K562 (cell line): ENCODE results near the gene CLHC1. TPM values are rescaled to one million over a fixed set of nuclear protein-coding genes. Genes with fewer than 3 reads are reported as not detected.

Source experiments
- ATAC-seq: fragments of 200-7000 bp; cut with Tn5 transposase; 3 replicates; pipeline ENCODE4 v1.9.1; 2020; ENCODE audit warnings: moderate library complexity
- BruUV-seq: library from RNA; stranded (reverse); fragments of 400-500 nt; replicated peaks from 2 replicates; lab custom pipeline; 2021; lab: Mats Ljungman, UMichigan
- CTCF ChIA-PET: fragments of 300-600 bp; formaldehyde crosslinking; extraction: SDS; loops from one replicate; lab custom pipeline; 2021; ENCODE audit warnings: low intra/inter-chr PET ratio; lab: Yijun Ruan, JAX
- POLR2A ChIA-PET: fragments of 300-600, 350-650 bp; sonication (Branson Sonifier 250); formaldehyde crosslinking; extraction: SDS; loops from one replicate; lab custom pipeline; 2021; ENCODE audit warnings: antibody characterized with exemption, inconsistent platforms; lab: Yijun Ruan, JAX
- DNase-seq, 4 experiments: peaks; one replicate each; pipeline versions ENCODE4 v3.0.0 to v3.0.0-alpha.2; 2011 to 2018; ENCODE audit warnings: low spot score in 3 of 4, mixed read lengths in 3 of 4; ENCODE audit errors: extremely low read depth in 1 of 4
- FAIRE-seq: peaks from 2 replicates; lab custom pipeline; 2011; peaks lifted over from hg19 to GRCh38; lab: Jason Lieb, UNC
- H2AFZ ChIP-seq: 2 replicates; pipeline ENCODE4 v1.6.0; 2011; ENCODE audit warnings: low read depth, low read length, control low read depth, inconsistent platforms
- H3K27ac ChIP-seq: fragments of 200-600 bp; 3 replicates; pipeline ENCODE4 v1.8.0; 2011; ENCODE audit warnings: low read depth, mild to moderate bottlenecking, control low read depth, inconsistent platforms, low read length, moderate library complexity, mixed read lengths; ENCODE audit errors: extremely low read depth
- H3K27me3 ChIP-seq, 2 experiments: fragments of 300-600 bp in 1 of 2; 2 replicates in 1 of 2; 3 replicates in 1 of 2; pipeline versions ENCODE4 v1.6.0 to v1.8.0; 2011; ENCODE audit warnings: inconsistent platforms in 2 of 2, low read length in 2 of 2, mild to moderate bottlenecking in 1 of 2, mixed read lengths in 1 of 2, moderate library complexity in 1 of 2; ENCODE audit not compliant: control insufficient read depth in 2 of 2, insufficient read depth in 2 of 2
- H3K36me3 ChIP-seq: fragments of 300-600 bp; 3 replicates; pipeline ENCODE4 v1.8.0; 2011; ENCODE audit warnings: mild to moderate bottlenecking, low read length, inconsistent platforms; ENCODE audit not compliant: control insufficient read depth, insufficient read depth
- H3K4me1 ChIP-seq, 2 experiments: fragments of 200-600 bp in 1 of 2; replicated peaks in 1 of 2; 2 replicates in 1 of 2; 3 replicates in 1 of 2; pipeline versions ENCODE4 v1.5.1 to v1.8.0; 2011; ENCODE audit warnings: inconsistent platforms in 2 of 2, low read length in 2 of 2, mild to moderate bottlenecking in 1 of 2, mixed read lengths in 1 of 2, moderate library complexity in 1 of 2; ENCODE audit not compliant: control insufficient read depth in 2 of 2, insufficient read depth in 2 of 2
- H3K4me2 ChIP-seq: 2 replicates; pipeline ENCODE4 v1.6.1; 2011; ENCODE audit warnings: low read length, control low read depth, inconsistent platforms, mixed read lengths; ENCODE audit not compliant: insufficient read depth
- H3K4me3 ChIP-seq: fragments of 200-600 bp; sonication (generic), shearing (Covaris generic); 2 replicates; pipeline ENCODE4 v1.5.1; 2016; ENCODE audit warnings: control low read depth, inconsistent platforms
- H3K79me2 ChIP-seq: fragments of 200-600 bp; 3 replicates; pipeline ENCODE4 v1.8.0; 2011; ENCODE audit warnings: low read length, inconsistent platforms; ENCODE audit not compliant: control insufficient read depth, insufficient read depth
- H3K9ac ChIP-seq, 2 experiments: 2 replicates each; pipeline versions ENCODE4 v1.6.0 to v1.6.1; 2011; ENCODE audit warnings: low read depth in 2 of 2, low read length in 2 of 2, control low read depth in 1 of 2, inconsistent platforms in 1 of 2, mild to moderate bottlenecking in 1 of 2, mixed read lengths in 1 of 2; ENCODE audit not compliant: insufficient read depth in 1 of 2
- H3K9me1 ChIP-seq: one replicate; pipeline ENCODE4 v1.6.0; 2011; ENCODE audit warnings: inconsistent platforms, mild to moderate bottlenecking, low read length, moderate library complexity; ENCODE audit not compliant: control insufficient read depth, insufficient read depth
- H3K9me3 ChIP-seq: replicated peaks from 2 replicates; pipeline ENCODE4 v1.5.1; 2011; ENCODE audit warnings: low read depth, low read length, inconsistent platforms; ENCODE audit not compliant: control insufficient read depth, insufficient read depth
- H4K20me1 ChIP-seq: replicated peaks from 2 replicates; pipeline ENCODE4 v1.6.1; 2011; ENCODE audit warnings: low read length, inconsistent platforms, mixed read lengths; ENCODE audit not compliant: control insufficient read depth, insufficient read depth
- BRCA1 ChIP-seq, 2 experiments: fragments of 450-650 bp in 1 of 2; sonication (generic) in 1 of 2; formaldehyde crosslinking in 1 of 2; IDR thresholded peaks; 2 replicates each; pipeline versions ENCODE4 v1.5.0 to v1.6.1; 2017 to 2020; ENCODE audit warnings: mild to moderate bottlenecking in 1 of 2, missing genetic modification reagents in 1 of 2
- CHD1 ChIP-seq: fragments of 200-600 bp; sonication (generic); IDR thresholded peaks from one replicate; pipeline ENCODE4 v1.6.1; 2012; ENCODE audit warnings: mild to moderate bottlenecking, moderate library complexity, low read length, inconsistent platforms
- CREB3 ChIP-seq: fragments of 450-650 bp; conservative IDR thresholded peaks from 2 replicates; pipeline ENCODE4 v1.6.1; 2016; ENCODE audit warnings: missing genetic modification characterization, low read depth, mild to moderate bottlenecking, missing compliant biosample characterization, moderate library complexity
- ETS2 ChIP-seq: IDR thresholded peaks from 2 replicates; pipeline ENCODE4 v1.6.1; 2016; ENCODE audit warnings: borderline replicate concordance, missing genetic modification characterization, mild to moderate bottlenecking, moderate library complexity, missing compliant biosample characterization; ENCODE audit not compliant: poor library complexity, severe bottlenecking
- HDAC6 ChIP-seq: IDR thresholded peaks from 2 replicates; pipeline ENCODE4 v1.6.1; 2012; ENCODE audit warnings: low read depth, mild to moderate bottlenecking, control low read depth, inconsistent platforms, low read length, moderate library complexity
- HINFP ChIP-seq: fragments of 450-650 bp; conservative IDR thresholded peaks from 2 replicates; pipeline ENCODE4 v1.6.1; 2016; ENCODE audit warnings: missing genetic modification characterization, low read depth, mild to moderate bottlenecking, control low read depth, missing compliant biosample characterization
- HNRNPH1 ChIP-seq: fragments of 200-400 bp; formaldehyde crosslinking; optimal IDR thresholded peaks from 2 replicates; pipeline ENCODE3; 2017; ENCODE audit warnings: low read depth, mild to moderate bottlenecking, low read length, moderate library complexity
- HOXB6 ChIP-seq: fragments of 250-450 bp; sonication (Bioruptor Pico); IDR thresholded peaks from 2 replicates; pipeline ENCODE4 v1.5.1; 2022; ENCODE audit warnings: mild to moderate bottlenecking, borderline replicate concordance
- ILK ChIP-seq: fragments of 450-650 bp; IDR thresholded peaks from 2 replicates; pipeline ENCODE4 v1.6.1; 2016; ENCODE audit warnings: missing genetic modification characterization, low read depth, mild to moderate bottlenecking, missing compliant biosample characterization, moderate library complexity, borderline replicate concordance
- L3MBTL2 ChIP-seq: fragments of 450-650 bp; IDR thresholded peaks from 2 replicates; pipeline ENCODE4 v1.6.1; 2016; ENCODE audit warnings: mild to moderate bottlenecking, moderate library complexity
- MBD2 ChIP-seq: sonication (generic); IDR thresholded peaks from 2 replicates; pipeline ENCODE4 v1.6.1; 2016; ENCODE audit warnings: low read depth, borderline replicate concordance
- MCM2 ChIP-seq: fragments of 450-650 bp; IDR thresholded peaks from 2 replicates; pipeline ENCODE4 v1.6.1; 2017; ENCODE audit warnings: low read depth, mild to moderate bottlenecking
- MEF2A ChIP-seq: IDR thresholded peaks from 2 replicates; pipeline ENCODE4 v1.6.1; 2011; ENCODE audit warnings: low read depth, mild to moderate bottlenecking, low read length, moderate library complexity; ENCODE audit not compliant: control insufficient read depth
- MXI1 ChIP-seq: IDR thresholded peaks from 2 replicates; pipeline ENCODE4 v1.6.1; 2011; ENCODE audit warnings: low read depth, mild to moderate bottlenecking, improper control_type of control experiment, low read length
- RBM39 ChIP-seq: fragments of 200-400 bp; formaldehyde crosslinking; optimal IDR thresholded peaks from 2 replicates; pipeline ENCODE3; 2018; ENCODE audit warnings: low read depth, low read length
- SMARCA4 ChIP-seq: fragments of 450-650 bp; IDR thresholded peaks from 2 replicates; pipeline ENCODE4 v1.6.1; 2016
- ZNF124 ChIP-seq: sonication (generic); formaldehyde crosslinking; IDR thresholded peaks from 2 replicates; pipeline ENCODE4 v1.8.1; 2022; ENCODE audit warnings: missing genetic modification reagents
- ZNF644 ChIP-seq: fragments of 200-800 bp; sonication (Bioruptor generic); IDR thresholded peaks from 2 replicates; pipeline ENCODE4 v1.6.1; 2016; ENCODE audit warnings: low read depth, missing genetic modification characterization, missing compliant biosample characterization
- WGBS: fragments of 100-300 bp; shearing (Covaris generic); methylation state at CpG from one replicate; pipeline ENCODE4 v1.1.6; 2016; ENCODE audit warnings: low coverage, mixed read lengths; ENCODE audit not compliant: insufficient coverage; ENCODE audit errors: missing lambda C conversion rate; 5-methylcytosine and 5-hydroxymethylcytosine counted together
- in situ Hi-C: fragments of 300-500 bp; cut with MboI; formaldehyde crosslinking; loops from 4 replicates; pipeline ENCODE4 v1.15.0; 2018; ENCODE audit warnings: inconsistent platforms, mixed read lengths
- intact Hi-C: fragments of 100-400 bp; cut with micrococcal nuclease; formaldehyde crosslinking; loops from 2 replicates; pipeline ENCODE4 v1.14.2; 2022
- polyA plus RNA-seq, 8 experiments: library from polyadenylated mRNA; depleted of rRNA in 4 of 8; stranded (reverse) in 5 of 8; unstranded in 3 of 8; fragments of >200 nt; fragmentation: Nextera tagmentation in 2 of 8; fragmentation: Illumina TruSeq in 1 of 8; extraction: Ambion mirVana in 2 of 8; extraction: Trizol in 1 of 8; gene quantifications; 2 replicates each; pipeline versions ENCODE4 v1.2.1 to v1.2.3, GENCODE V29; 2011 to 2014; ENCODE audit warnings: inconsistent platforms in 1 of 8, missing spikeins in 1 of 8
- total RNA-seq, 7 experiments: library from RNA; depleted of rRNA in 6 of 7; stranded (reverse); fragments of >200 nt in 6 of 7; fragmentation: Illumina TruSeq in 2 of 7; extraction: Trizol in 2 of 7; gene quantifications; 2 replicates each; pipeline versions ENCODE4 v1.2.1 to v1.2.3, GENCODE V29; 2011 to 2021; ENCODE audit warnings: low replicate concordance in 1 of 7

Gene CLHC1
- total and polyA plus RNA-seq, 9 of the 15 experiments (the other 6 are each of a cell fraction or from before 2014, with no cell fraction given) = 3.7 to 14.3 (median 8.6) TPM

GRCh38 chr2:55140316-55141219, 91.5 kb downstream of the CLHC1 start (continued):
- TF ChIP-seq ZNF124 (CRISPR knock-in tag) (no peak), ETS2 (tag) (no peak), HOXB6 (no peak), HINFP (tag) (no peak; the same call in 1 of the 2 replicates)

- WGBS = 38% methylated on average over 3 of the region's 3 CpGs
- intact Hi-C loops = no loop called here
- no peak overlapping the region for H3K4me3 ChIP-seq
- TF ChIP-seq MEF2A (no peak), ZNF644 (tag) (no peak), MCM2 (no peak), HNRNPH1 (no peak), BRCA1 (IDR thresholded peaks at IDR 0.05) (no peak), BRCA1 (CRISPR knock-in tag; IDR thresholded peaks at IDR 0.05) (no peak), L3MBTL2 (peak; percentile 63), SMARCA4 (no peak), CHD1 (no peak), CREB3 (tag) (0 out of 2 replicates have a peak, but pooled peaks have one; percentile 41), MXI1 (no peak), RBM39 (no peak), ILK (tag) (no peak), MBD2 (no peak), HDAC6 (no peak)
These were observed 92.8 kb downstream of the CLHC1 start for GRCh38 chr2:55139305-55139704.

More at GRCh38 chr2:55139305-55139704, 92.8 kb downstream of the CLHC1 start:
- no peaks in the 10 kb centered on the region for H4K20me1 ChIP-seq
- ChIA-PET CTCF (no interaction called here), POLR2A (interaction anchor here (0.6 to 4.3 kb wide), 8 partner anchors 11 to 89 kb away, joined by 3 to 26 read pairs (median 7); partner anchors contain the start of gene RTN4)
- H2AFZ ChIP-seq = peak overlapping the region; percentile 35
- no TSS peak for BruUV-seq
- peak overlapping the region; percentile 8 to 73; a peak in 3 of 4 replicates for H3K9ac ChIP-seq
- H3K4me2 ChIP-seq = peak overlapping the region; percentile 71
- H3K36me3 ChIP-seq = no peaks in the 10 kb centered on the region; the same call in 2 of the 3 replicates
- H3K9me1 ChIP-seq = no peaks in the 10 kb centered on the region
- peaks cover 48 to 74% of the 10 kb centered on the region in 2 experiments for H3K4me1 ChIP-seq
- no peaks in the 10 kb centered on the region for H3K79me2 ChIP-seq
- H3K27ac ChIP-seq = peak overlapping the region; percentile 96
- FAIRE-seq (no peak), ATAC-seq (no peak), DNase-seq (no peak)
- in situ Hi-C loops = no loop called here
- no peaks in the 10 kb centered on the region; the same call in 1 of the 2 replicates for H3K9me3 ChIP-seq
- H3K27me3 ChIP-seq = no peaks in the 10 kb centered on the region
